H9 (cell line): ENCODE data around the gene OR13C4. TPM values are rescaled to one million over a fixed set of nuclear protein-coding genes. Genes with fewer than 3 reads are reported as not detected.

ENCODE experiments used
- DNase-seq: peaks from one replicate; pipeline ENCODE4 v3.0.0-alpha.2; 2017
- H2AFZ ChIP-seq: one replicate; pipeline ENCODE4 v1.6.1; 2013; ENCODE audit warnings: mild to moderate bottlenecking, low read length, control low read depth, moderate library complexity
- H2AK5ac ChIP-seq: 2 replicates; pipeline ENCODE4 v1.6.1; 2013; ENCODE audit warnings: low read length, control low read depth, mixed read lengths; ENCODE audit not compliant: insufficient read length
- H2BK120ac ChIP-seq: one replicate; pipeline ENCODE4 v1.6.1; 2013; ENCODE audit warnings: low read depth, mild to moderate bottlenecking, low read length, control low read depth, inconsistent platforms; ENCODE audit not compliant: poor library complexity, severe bottlenecking
- H2BK12ac ChIP-seq: 2 replicates; pipeline ENCODE4 v1.6.1; 2013; ENCODE audit warnings: low read length, control low read depth, mixed read lengths, low read depth; ENCODE audit not compliant: insufficient read length
- H2BK15ac ChIP-seq: 2 replicates; pipeline ENCODE4 v1.6.1; 2013; ENCODE audit warnings: low read depth, low read length, control low read depth
- H2BK20ac ChIP-seq: one replicate; pipeline ENCODE4 v1.6.1; 2013; ENCODE audit warnings: low read depth, mild to moderate bottlenecking, low read length, control low read depth, inconsistent platforms; ENCODE audit not compliant: poor library complexity, severe bottlenecking
- H2BK5ac ChIP-seq: 2 replicates; pipeline ENCODE4 v1.6.1; 2013; ENCODE audit warnings: low read length, control low read depth, mixed read lengths; ENCODE audit not compliant: insufficient read length
- H3K14ac ChIP-seq: 2 replicates; pipeline ENCODE4 v1.6.1; 2013; ENCODE audit warnings: low read length, control low read depth; ENCODE audit not compliant: insufficient read depth
- H3K18ac ChIP-seq: 2 replicates; pipeline ENCODE4 v1.6.1; 2013; ENCODE audit warnings: low read depth, mild to moderate bottlenecking, mixed read lengths, low read length, control low read depth; ENCODE audit not compliant: insufficient read length
- H3K23ac ChIP-seq: 2 replicates; pipeline ENCODE4 v1.6.1; 2013; ENCODE audit warnings: low read length, control low read depth, mixed read lengths, low read depth; ENCODE audit not compliant: insufficient read length
- H3K23me2 ChIP-seq: 2 replicates; pipeline ENCODE4 v1.6.1; 2013; ENCODE audit warnings: low read depth, mild to moderate bottlenecking, mixed read lengths, low read length, control low read depth; ENCODE audit not compliant: insufficient read length, poor library complexity, severe bottlenecking
- H3K27ac ChIP-seq: 2 replicates; pipeline ENCODE4 v1.5.1; 2013; ENCODE audit warnings: low read length, control low read depth, mixed read lengths, low read depth; ENCODE audit not compliant: insufficient read length
- H3K27me3 ChIP-seq: 2 replicates; pipeline ENCODE4 v1.6.1; 2013; ENCODE audit warnings: low read length, control low read depth, inconsistent platforms; ENCODE audit not compliant: insufficient read depth
- H3K4ac ChIP-seq: 2 replicates; pipeline ENCODE4 v1.6.1; 2013; ENCODE audit warnings: low read depth, mild to moderate bottlenecking, control low read depth, inconsistent platforms, low read length, moderate library complexity
- H3K4me1 ChIP-seq: 2 replicates; pipeline ENCODE4 v1.6.1; 2013; ENCODE audit warnings: low read length, control low read depth, inconsistent platforms; ENCODE audit not compliant: insufficient read depth
- H3K4me2 ChIP-seq: 2 replicates; pipeline ENCODE4 v1.6.1; 2013; ENCODE audit warnings: low read length, control low read depth, mixed read lengths; ENCODE audit not compliant: insufficient read length, insufficient read depth
- H3K56ac ChIP-seq: 2 replicates; pipeline ENCODE4 v1.6.1; 2013; ENCODE audit warnings: low read depth, mild to moderate bottlenecking, mixed read lengths, low read length, control low read depth; ENCODE audit not compliant: insufficient read length
- H3K79me1 ChIP-seq: 2 replicates; pipeline ENCODE4 v1.6.1; 2013; ENCODE audit warnings: low read depth, mild to moderate bottlenecking, moderate library complexity, low read length, control low read depth, inconsistent platforms; ENCODE audit not compliant: insufficient read depth, poor library complexity, severe bottlenecking
- H3K79me2 ChIP-seq: 2 replicates; pipeline ENCODE4 v1.6.1; 2013; ENCODE audit warnings: low read length, control low read depth, inconsistent platforms; ENCODE audit not compliant: insufficient read depth
- H3K9ac ChIP-seq: 2 replicates; pipeline ENCODE4 v1.6.1; 2013; ENCODE audit warnings: low read length, control low read depth, mixed read lengths; ENCODE audit not compliant: insufficient read length; ENCODE audit errors: extremely low read depth
- H3K9me3 ChIP-seq: one replicate; pipeline ENCODE4 v1.6.1; 2013; ENCODE audit warnings: low read depth, low read length, inconsistent platforms; ENCODE audit not compliant: control insufficient read depth
- H3T11ph ChIP-seq: one replicate; pipeline ENCODE4 v1.6.1; 2013; ENCODE audit warnings: mild to moderate bottlenecking, low read length, control low read depth, inconsistent platforms
- H4K20me1 ChIP-seq: one replicate; pipeline ENCODE4 v1.6.1; 2013; ENCODE audit not compliant: control insufficient read depth, insufficient read length, insufficient read depth
- H4K5ac ChIP-seq: 2 replicates; pipeline ENCODE4 v1.6.1; 2013; ENCODE audit warnings: low read depth, mild to moderate bottlenecking, mixed read lengths, low read length, control low read depth; ENCODE audit not compliant: insufficient read length
- H4K8ac ChIP-seq: replicated peaks from 2 replicates; pipeline ENCODE4 v1.6.1; 2013; ENCODE audit warnings: low read length, control low read depth, mixed read lengths, low read depth; ENCODE audit not compliant: insufficient read length
- H4K91ac ChIP-seq: 2 replicates; pipeline ENCODE4 v1.6.1; 2013; ENCODE audit warnings: low read depth, mild to moderate bottlenecking, moderate library complexity, mixed read lengths, low read length, control low read depth; ENCODE audit not compliant: insufficient read length
- H3K27ac Mint-ChIP-seq, 3 experiments: 2 replicates in 2 of 3; 3 replicates in 1 of 3; pipeline ENCODE4 v1.8.0; 2020 to 2021; ENCODE audit warnings: mixed read lengths in 3 of 3, mild to moderate bottlenecking in 1 of 3, moderate library complexity in 1 of 3
- H3K27me3 Mint-ChIP-seq: 2 replicates; pipeline ENCODE4 v1.8.0; 2021; ENCODE audit warnings: low read depth, mild to moderate bottlenecking, moderate library complexity, mixed read lengths
- H3K36me3 Mint-ChIP-seq, 3 experiments: 2 replicates in 2 of 3; 3 replicates in 1 of 3; pipeline ENCODE4 v1.8.0; 2020 to 2021; ENCODE audit warnings: low read depth in 3 of 3, mixed read lengths in 3 of 3; ENCODE audit not compliant: insufficient read depth in 1 of 3
- H3K4me1 Mint-ChIP-seq, 2 experiments: 2 replicates each; pipeline ENCODE4 v1.8.0; 2020; ENCODE audit warnings: mixed read lengths in 2 of 2
- H3K4me3 Mint-ChIP-seq, 2 experiments: 2 replicates in 1 of 2; 3 replicates in 1 of 2; pipeline ENCODE4 v1.8.0; 2020 to 2021; ENCODE audit warnings: mild to moderate bottlenecking in 2 of 2, mixed read lengths in 2 of 2, moderate library complexity in 1 of 2
- H3K9me3 Mint-ChIP-seq, 2 experiments: 2 replicates in 1 of 2; 3 replicates in 1 of 2; pipeline ENCODE4 v1.8.0; 2020; ENCODE audit warnings: mild to moderate bottlenecking in 2 of 2, mixed read lengths in 2 of 2, moderate library complexity in 1 of 2
- CTCF ChIP-seq: fragments of 200-600 bp; sonication (generic); conservative IDR thresholded peaks from 3 replicates; pipeline ENCODE4 v1.8.0; 2021; ENCODE audit warnings: antibody characterized with exemption, mild to moderate bottlenecking
- WGBS: extraction: QIAGEN DNeasy Blood & Tissue Kit; methylation state at CpG from one replicate; pipeline ENCODE4 v1.1.7; 2013; ENCODE audit warnings: missing lambda C conversion rate, low lambda C conversion rate, mixed read lengths; ENCODE audit not compliant: insufficient read length; ENCODE audit errors: extremely low coverage; 5-methylcytosine and 5-hydroxymethylcytosine counted together
- total RNA-seq: library from RNA; stranded (reverse); gene quantifications from 2 replicates; pipeline ENCODE4 v1.2.1, GENCODE V29; 2021

The OR13C4 gene
- total RNA-seq, 1 experiment from 2014 or later: not detected

GRCh38 chr9:104555521-104555920, 28.5 kb upstream of the OR13C4 start:
- no peak overlapping the region for H3K18ac ChIP-seq
- no peak overlapping the region for H3K4ac ChIP-seq
- DNase-seq: no peak
- no peak overlapping the region for H2BK20ac ChIP-seq
- H4K8ac ChIP-seq: no peak overlapping the region
- Mint-ChIP-seq H3K36me3 (peaks cover 4 to 10% (median 6%) of the 10 kb centered on the region in 3 experiments; a peak in 5 of 7 replicates), H3K4me3 (no peak overlapping the region), H3K27ac (no peak overlapping the region), H3K4me1 (peaks cover 8 to 12% of the 10 kb centered on the region in 2 experiments), H3K9me3 (peaks cover 14 to 16% of the 10 kb centered on the region in 2 experiments), H3K27me3 (no peaks in the 10 kb centered on the region)
- no peak overlapping the region for H3K27ac ChIP-seq
- H3K79me1 ChIP-seq: no peaks in the 10 kb centered on the region
- TF ChIP-seq CTCF: no peak
- H3K4me2 ChIP-seq: no peak overlapping the region
- no peak overlapping the region for H3T11ph ChIP-seq
- H2BK5ac ChIP-seq: no peak overlapping the region
- H3K4me1 ChIP-seq: no peaks in the 10 kb centered on the region
- no peak overlapping the region for H3K56ac ChIP-seq
- no peak overlapping the region for H3K23ac ChIP-seq
- no peaks in the 10 kb centered on the region for H4K20me1 ChIP-seq
- no CpG with 5 or more reads among the region's 1 CpG for WGBS
- H2BK15ac ChIP-seq: no peak overlapping the region
- no peaks in the 10 kb centered on the region for H3K23me2 ChIP-seq
- H3K27me3 ChIP-seq: no peaks in the 10 kb centered on the region
- no peaks in the 10 kb centered on the region for H3K79me2 ChIP-seq
- H2BK120ac ChIP-seq: no peak overlapping the region
- no peak overlapping the region for H3K14ac ChIP-seq
- H2AK5ac ChIP-seq: no peak overlapping the region
- no peak overlapping the region for H4K5ac ChIP-seq
- no peak overlapping the region for H4K91ac ChIP-seq
- no peak overlapping the region for H2BK12ac ChIP-seq
- no peak overlapping the region for H3K9ac ChIP-seq
- H2AFZ ChIP-seq: no peak overlapping the region
- H3K9me3 ChIP-seq: no peaks in the 10 kb centered on the region
